HG03521 (cell line): ENCODE results near the gene TTC39B.
"Not testable (repeated sequence)": the region's sequence is repeated elsewhere in the genome, so short reads cannot be mapped to it uniquely, and the experiment has no call there.

Experiments
- ATAC-seq: cut with Tn5 transposase; IDR thresholded peaks from one replicate; pipeline ENCODE4 v1.9.1; 2021; ENCODE audit warnings: mild to moderate bottlenecking, moderate library complexity; ENCODE audit not compliant: unreplicated experiment

The TTC39B gene

DNA sequence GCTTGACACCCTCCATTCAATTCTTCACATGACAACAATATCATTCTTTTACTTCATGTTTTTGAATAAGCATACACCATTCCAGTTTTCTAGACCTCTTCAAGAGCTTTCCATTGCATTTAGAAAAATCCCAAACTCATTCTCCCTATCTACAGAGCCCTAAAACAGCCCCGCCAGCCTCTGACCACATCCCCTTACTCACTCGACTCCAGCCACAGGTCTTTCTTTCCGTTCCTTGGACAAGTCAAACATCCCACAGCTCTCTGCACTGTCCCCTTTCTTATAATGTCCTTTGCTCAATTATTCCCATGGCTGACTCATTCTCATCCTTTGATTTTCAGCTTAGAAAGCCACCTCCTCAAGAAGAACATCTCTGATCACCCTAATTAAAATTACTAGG is 38.2 kb downstream of the TTC39B start:
- no peak for ATAC-seq

DNA sequence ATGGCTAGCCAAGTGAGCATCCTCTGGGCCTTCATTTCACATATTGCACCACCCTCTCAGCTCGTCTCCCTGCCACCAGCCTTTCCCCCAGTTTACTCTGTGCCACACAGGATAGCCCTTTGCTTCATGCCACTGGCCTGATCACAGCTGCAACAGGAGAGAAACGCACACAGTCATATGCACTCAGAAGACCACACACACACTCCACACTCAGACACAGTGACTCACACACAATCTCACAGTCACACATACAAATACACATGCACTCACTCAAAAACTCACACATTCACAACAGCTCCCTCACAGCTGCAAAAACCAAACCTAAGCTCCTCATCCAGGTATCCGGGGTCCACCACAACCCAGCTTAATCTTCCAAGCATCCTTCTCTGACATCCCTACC is 38.7 kb downstream of the TTC39B start:
- ATAC-seq, result no peak

DNA sequence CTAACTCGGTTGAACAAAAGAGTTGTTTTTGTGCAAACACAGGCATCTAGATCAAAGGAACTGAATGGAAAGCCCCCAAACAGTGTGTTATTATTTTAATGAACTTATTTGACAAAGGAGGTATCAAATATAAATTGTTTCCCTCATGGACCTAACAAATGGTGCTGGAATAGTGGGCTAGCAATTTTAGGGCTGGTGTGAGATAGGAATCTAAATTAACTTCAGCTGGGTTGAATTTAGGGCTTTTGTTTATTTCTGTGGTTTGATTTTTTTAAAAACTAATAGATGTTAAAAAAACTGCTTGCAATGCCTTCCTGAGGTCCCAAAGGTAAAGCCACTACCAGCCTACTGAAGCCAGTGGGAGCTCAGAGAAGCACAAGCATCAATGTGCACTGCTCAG is 42.1 kb downstream of the TTC39B start:
- ATAC-seq, result no peak

DNA sequence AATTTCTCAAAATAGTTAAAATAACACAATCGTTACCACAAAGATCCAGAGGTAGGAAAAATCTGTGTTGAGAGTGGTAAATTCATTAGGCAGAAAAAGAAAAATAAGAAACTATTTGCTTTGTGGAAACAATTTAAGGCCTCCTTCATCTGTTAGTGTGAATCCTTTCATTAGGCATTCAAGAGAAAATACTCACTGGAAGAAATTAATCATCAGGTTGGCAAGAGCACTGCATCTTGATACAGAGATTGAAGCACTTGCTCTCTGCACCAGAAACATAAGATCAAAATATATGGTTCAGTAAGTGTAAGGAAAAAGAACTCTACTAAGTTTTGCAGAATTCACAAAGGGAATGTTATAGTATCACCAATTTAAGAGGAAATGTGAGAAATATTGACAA is 44.4 kb downstream of the TTC39B start:
- ATAC-seq, result no peak

DNA sequence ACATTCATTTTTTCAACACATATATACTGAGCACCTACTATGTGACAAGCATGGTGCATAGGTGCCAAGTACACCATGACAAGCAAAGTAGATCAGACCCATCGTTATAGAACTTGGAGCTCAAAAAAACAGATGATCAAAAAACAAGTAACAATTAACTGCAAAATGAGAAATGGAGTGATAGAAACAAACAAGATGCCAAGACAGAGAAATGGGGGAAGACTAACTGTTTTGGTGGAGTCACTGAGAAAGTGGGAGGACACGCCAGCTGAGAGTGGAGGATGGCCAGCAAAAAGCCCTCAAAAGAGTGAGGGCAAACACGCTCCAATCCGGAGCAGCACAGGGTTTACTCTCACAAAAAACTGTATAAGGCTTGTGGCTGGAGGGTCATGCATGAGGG is 50.6 kb downstream of the TTC39B start:
- no peak for ATAC-seq

DNA sequence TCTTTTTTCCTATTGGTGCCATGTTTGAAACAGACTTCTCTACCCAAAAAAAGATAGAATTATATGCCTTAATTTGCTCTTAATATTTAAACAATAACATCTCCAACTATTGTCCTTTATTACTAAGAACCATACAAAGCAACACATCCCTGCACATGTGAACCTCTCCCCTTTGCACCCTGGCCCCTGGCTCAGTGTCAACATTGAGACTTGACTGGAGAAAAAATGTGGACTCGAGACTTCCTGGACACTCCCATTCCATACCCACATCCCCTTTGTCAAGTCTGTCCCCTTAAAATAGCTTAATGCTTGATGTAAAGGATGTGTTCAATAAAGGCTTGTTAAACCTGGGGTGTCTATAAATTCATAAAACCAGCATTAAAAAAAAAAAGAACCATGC is 53.2 kb downstream of the TTC39B start:
- ATAC-seq, result no peak

DNA sequence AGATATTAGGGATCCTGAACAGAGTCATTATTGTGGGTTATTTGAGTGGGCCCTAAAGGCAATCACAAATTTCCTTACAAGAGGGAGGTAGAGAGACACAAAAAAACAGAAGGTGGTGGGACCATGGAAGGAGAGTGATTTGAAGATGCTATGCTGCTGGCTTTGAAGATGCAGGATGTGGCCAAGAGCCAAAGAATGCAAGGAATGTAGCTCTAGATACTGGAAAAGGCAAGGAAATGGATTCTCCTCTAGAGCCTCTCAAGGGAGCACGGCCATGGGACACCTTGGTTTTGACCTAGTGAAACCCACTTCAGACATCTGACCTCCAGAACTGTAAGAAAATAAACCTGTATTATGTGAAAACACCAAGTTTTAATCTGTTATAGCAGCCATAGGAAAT is 53.8 kb downstream of the TTC39B start:
- no peak for ATAC-seq

DNA sequence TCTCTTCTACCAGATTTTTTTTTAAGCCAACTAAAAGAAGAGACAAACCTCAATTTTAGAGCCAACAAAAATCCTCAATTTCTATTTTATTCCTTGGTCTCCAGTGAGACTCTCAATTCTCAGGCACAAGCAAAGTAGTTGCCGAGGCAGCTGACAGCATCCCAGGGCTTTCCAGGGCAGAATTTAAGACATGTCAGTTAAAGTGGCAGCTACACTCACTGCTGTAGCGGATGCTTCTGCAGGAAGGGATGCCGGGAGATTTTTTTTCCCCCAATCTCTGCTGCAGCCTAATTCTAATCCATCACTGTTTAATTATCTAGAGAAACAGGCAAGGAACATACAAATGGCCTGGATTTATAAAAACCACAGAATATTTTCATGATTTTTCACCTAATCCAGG is 57.0 kb downstream of the TTC39B start:
- no peak for ATAC-seq

DNA sequence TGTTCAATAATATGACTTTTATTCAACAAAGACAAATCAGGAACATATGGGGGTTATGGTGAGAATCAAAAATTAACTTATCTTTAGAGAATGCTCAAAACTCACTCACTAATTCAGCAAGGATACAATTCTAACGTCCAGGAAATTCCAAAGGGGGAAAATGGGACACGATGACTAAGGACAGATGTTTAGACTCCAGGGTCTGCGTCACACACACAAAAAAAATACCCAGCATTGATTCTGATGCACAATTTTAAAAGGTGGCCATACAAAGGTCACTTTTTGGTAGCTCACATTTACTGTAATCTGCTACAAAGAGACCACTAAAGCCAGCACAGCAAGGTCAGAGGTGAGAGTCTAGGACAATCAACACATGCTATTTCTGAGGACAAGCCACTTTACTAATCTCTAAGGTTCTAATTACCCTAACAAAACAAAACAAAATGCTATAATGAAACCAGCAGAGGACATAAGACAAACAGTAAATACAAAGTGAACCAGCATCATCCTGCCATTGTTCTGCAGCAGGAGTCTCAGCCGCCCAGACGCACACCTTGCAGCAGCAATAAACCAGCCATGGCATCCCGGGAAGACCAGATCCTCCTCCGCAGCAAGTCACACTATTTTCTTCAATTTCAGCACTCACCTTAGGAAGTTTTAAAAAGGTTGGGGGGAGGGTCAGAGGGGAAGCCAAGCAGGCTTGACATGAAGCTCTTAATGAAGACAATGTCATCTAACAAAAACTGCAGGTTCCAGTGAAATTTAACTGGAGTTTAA is 57.8 kb downstream of the TTC39B start:
- no peak for ATAC-seq

DNA sequence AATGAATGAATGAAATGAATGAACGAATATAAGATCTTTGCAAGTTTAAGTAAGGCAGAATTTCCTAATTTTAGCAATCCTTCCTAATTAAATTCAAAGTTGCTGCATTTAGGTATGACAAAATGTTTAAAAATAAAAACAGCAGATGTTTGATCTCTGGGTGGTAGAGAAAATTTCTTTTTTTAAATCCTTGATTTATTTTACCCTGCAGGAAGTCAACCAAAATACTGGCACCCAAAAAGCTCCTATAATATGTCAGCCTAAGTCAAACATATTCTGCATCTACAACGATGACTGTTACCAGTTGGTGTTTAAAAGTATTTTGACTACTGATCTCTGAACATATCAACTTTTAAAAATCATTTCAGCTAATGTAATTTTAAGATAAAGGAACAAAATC is 58.4 kb downstream of the TTC39B start:
- ATAC-seq, result no peak

DNA sequence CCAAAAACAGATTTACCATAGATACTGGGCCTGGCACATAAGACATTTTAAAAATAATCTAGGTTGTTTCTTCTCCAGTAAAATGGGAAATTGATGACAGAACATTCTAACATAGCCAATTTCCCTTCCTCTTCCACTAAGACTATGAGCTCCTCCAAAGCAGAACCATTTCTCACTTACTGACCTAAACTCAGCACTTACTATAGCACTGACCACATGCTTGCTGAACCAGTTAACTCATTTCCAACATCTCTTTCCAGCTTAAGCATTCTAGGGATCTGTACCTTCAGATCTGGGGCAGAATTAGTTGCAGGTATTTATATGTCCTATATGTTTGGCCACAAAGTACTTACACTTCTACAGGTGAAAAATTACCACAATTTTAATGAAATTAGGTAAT is 58.9 kb downstream of the TTC39B start:
- no peak for ATAC-seq

DNA sequence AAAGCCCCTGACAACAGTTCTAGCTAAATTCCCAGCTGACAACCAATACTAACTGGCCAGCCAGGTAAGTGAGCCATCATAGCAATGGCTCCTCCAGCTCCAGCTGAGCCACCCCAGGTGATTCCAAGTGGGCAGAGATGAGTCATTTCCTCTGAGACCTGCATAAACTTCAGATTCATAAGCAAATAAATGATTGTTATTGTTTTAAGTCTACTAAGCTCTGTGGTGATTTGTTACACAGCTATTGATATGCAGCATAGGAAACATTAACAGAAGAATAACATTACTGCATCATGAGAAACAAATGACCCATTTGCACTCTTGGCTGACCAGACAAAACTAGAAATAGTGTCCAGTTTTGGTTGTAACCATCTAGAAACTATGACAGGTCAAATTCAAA is 60.3 kb downstream of the TTC39B start:
- no peak for ATAC-seq

DNA sequence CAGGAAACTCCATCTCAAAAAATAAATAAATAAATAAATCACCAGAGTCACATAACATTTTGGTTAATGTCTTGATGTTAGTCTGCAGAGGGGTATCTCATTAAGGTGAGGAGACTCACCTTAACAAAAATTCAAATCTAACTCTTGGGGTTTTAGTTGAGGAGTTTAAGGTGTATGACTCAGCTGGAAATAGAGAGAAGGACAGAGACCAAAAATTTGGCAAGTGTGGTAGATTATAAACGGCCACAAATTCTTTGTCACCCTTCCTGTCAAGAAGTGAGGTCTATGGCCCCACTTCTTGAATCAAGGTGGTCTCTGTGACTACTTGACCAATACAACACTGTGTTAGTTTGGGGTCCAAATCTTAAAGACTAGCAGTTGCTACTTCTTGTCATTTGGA is 60.8 kb downstream of the TTC39B start:
- no peak for ATAC-seq

DNA sequence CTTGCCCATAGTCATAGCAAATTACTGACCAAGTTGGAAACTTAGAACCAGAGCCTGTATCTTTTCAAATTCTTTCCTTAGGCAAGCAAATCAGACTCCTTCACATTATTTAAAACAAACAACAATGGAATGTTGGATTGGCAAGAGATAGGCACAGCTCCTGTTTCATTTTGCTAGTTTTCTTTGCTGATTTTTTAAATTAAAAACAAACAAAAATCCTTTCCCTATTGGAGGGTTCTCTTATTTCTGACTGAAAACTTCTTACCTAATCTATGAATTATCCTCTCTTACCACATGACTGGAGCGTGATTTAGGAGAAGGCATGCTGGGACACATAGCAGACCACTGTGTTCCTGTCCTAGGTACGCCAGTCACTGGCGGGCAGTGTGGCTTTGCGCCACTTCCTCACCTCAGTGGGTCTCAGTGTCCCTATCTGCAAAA is 63.0 kb downstream of the TTC39B start:
- no peak for ATAC-seq

DNA sequence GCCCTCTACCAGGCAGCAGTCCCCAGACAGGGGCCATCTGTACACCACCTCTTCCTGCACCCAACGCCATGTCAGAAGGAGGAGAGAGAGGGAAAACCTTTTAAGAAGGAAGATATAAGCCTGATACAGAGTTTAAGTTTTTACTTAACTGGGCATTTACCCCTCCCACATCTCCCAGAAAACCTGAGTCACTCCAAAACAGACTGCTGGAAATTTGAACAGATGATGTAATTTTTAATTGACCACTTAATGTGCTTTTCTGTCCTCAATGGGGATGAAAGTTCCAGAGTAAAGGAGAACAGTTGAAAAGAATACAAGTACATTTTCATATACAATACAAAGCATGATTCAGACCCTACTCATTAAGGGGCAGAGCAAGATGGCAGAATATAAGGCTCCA is 63.9 kb downstream of the TTC39B start:
- no peak for ATAC-seq

DNA sequence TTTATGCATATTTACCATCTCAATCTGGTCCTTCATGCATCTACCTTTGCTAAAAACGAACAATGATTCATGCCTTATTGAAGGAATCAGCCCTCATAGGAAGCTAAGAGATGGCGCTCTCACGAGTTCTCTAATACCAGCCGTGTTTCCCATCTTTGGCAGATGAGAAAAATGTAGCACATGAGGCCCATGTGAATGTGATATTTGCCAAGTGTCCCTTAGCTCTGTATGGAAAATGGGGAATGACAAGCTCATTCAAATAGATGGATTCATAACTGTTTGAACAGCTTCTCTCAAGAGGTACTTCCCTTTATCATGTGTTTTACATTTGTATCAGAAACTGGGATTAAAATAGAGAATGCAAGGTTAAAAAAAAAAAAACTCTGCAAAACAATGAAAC is 66.1 kb downstream of the TTC39B start:
- ATAC-seq, result no peak

DNA sequence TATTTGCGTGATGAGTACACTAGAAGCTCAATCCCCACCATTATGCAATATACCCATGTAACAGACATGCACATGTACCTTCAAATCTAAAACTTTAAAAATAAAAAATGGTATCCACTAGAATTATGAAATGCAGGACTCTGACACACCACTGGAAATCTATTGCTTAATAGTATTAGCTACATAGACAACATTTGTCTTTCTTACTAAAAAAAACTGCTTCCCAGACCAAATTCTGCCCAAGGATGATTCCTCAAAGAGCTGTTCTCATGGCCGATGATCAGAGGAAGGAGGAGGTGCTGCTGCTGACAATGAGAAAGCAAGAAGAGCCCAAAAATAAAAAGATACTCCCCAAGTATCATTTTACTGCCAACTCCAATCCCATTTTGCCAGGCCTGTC is 67.2 kb downstream of the TTC39B start:
- no peak for ATAC-seq

DNA sequence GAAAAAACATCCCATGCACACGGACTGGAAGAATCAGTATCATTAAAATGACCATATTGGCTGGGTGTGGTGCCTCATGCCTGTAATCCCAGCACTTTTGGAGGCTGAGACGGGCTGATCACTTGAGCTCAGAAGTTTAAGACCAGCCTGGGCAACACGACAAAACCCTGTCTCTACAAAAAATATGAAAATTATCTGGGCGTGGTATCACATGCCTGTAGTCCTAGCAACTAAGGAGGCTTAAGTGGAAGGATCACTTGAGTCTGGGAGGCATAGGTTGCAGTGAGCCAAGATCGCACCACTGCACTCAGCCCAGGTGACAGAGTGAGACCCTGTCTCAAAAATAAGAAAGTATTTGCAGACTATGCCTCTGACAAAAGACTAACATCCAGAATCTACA is 68.4 kb downstream of the TTC39B start:
- ATAC-seq, result no peak

DNA sequence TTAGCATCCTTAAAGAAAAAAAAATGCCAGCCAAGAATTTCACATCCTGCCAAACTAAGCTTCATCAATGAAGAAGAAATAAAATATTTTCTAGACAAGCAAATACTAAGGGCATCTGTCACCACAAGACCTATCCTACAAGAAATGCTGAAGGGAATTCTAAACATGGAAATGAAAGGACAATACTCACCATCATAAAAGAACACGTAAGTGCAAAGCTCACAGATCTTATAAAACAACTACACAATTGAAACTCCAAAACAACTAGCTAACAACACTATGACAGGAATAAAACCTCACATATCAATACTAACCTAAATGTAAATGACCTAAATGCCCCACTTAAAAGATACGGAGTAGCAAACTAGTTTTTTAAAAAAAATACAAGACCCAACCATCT is 71.4 kb downstream of the TTC39B start:
- ATAC-seq, result no peak

DNA sequence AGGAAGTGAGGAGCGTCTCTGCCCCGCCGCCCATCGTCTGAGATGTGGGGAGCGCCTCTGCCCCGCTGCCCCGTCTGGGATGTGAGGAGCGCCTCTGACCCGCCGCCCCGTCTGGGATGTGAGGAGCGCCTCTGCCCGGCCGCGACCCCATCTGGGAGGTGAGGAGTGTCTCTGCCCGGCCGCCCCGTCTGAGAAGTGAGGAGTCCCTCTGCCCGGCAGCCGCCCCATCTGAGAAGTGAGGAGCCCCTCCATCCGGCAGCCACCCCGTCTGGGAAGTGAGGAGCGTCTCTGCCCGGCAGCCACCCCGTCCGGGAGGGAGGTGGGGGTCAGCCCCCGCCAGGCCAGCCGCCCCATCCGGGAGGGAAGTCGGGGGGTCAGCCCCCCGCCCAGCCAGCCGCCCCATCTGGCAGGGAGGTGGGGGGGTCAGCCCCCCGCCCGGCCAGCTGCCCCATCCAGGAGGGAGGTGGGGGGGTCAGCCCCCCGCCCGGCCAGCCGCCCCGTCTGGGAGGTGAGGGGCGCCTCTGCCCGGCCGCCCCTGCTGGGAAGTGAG is 73.0 kb downstream of the TTC39B start:
- ATAC-seq, result not testable (repeated sequence)

DNA sequence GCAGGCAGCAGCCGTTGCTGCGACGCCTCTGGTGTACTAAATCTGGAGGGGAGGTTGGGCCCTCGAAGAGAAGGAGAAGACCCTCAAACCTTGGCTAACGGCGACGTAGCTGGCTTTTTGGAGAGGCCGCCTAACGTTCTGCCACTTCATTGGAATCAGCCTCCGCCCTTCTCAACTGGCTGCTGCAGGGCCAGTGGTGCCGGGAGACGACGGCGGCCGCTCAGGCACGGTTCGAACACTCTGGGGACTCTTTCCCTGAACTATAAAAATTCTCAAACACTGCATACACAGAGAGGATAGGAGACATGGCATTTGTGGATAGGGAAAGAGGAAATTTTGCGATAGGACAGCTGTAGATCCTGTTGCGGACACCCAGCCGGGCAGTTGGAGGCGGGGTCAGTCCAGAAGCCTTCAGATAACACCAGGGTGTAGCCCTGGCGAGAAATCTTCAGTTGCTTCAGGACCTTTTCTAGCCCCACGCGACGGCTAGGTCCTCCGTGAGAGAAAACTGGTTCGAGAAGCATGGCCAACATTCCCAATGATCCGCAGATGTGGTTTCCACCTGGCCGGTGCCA is 74.2 kb downstream of the TTC39B start:
- not testable (repeated sequence) for ATAC-seq

DNA sequence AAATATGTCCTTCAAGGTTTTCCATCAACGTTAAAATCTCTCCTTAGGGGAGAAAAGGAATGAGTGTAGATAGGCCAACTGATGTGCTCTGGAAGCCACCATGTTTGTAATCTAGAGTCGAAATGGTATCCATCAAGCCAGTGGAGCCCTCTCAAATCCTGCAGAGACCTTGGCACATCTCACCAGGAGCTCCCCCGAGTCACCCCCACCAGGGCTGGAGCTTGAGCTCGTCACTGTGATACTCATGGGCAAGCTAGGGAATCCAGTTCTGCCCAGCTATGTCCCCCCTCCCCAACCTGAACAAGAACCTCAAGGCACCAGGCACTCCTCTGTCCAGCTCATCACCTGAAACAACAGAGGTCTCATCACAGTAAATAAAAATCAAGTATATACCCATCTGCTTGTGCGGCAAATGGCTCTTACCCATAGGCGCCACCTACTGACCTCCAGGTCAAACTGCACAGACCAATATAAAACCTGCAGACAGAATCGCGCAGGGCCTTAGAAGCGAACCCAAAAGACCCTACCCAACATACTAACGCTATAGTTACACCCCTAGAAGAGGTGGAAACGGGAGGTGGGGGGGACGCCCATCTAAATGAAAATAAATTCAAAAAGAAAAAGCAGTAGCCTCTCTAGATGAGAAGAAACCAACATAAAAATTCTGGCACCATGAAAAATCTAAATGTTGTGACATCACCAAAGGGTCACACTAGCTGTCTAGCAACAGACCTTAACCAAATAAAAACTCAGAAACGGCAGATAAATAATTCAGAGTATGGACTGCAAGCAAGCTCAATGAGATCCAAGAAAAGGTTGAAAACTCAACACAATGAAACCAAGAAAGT is 75.0 kb downstream of the TTC39B start:
- ATAC-seq, result no peak
